ENCODE data around the gene ACTR8. TPM values are rescaled to one million over a fixed set of nuclear protein-coding genes. Genes with fewer than 3 reads are reported as not detected.

Gene ACTR8
- total and polyA plus RNA-seq, 10 donors: 10.5 to 33.7 (median 22.9) TPM

- no peak for DNase-seq
Measured at GRCh38 chr3:53859178-53859577, 22.8 kb downstream of the ACTR8 start.

GRCh38 chr3:53858096-53858741 is 23.7 kb downstream of the ACTR8 start:
- Histone ChIP-seq H3K27ac (no peak overlapping the region), H3K4me3 (no peak overlapping the region), H3K9me3 (no peaks in the 10 kb centered on the region), H3K4me1 (peaks cover 0 to 6% (median 0%) of the 10 kb centered on the region in 6 donors), H3K36me3 (peaks cover 0 to 51% (median 21%) of the 10 kb centered on the region in 6 donors), H3K27me3 (replicated peaks in 1 of 7) (no peaks in the 10 kb centered on the region)
- intact Hi-C loops (cut with DNase I; ENCODE audit: low total_unique reads): no loop called here
- DNase-seq: no peak
- 78 to 85% (median 83%) methylated on average over 7 of the region's 7 CpGs for WGBS, 5 donors
- no peak for TF ChIP-seq POLR2A (IDR thresholded peaks at IDR 0.05)
- no peak for TF ChIP-seq POLR2AphosphoS5 (IDR thresholded peaks at IDR 0.05)
- no peak for TF ChIP-seq CTCF (IDR thresholded peaks at IDR 0.05 in 8 of 11, conservative IDR thresholded peaks at IDR 0.05 in 3 of 11)

More at GRCh38 chr3:53859178-53859577, 22.8 kb downstream of the ACTR8 start:
- intact Hi-C loops (cut with DNase I; ENCODE audit: low total_unique reads): no loop called here
- 95 to 97% (median 97%) methylated on average over 6 of the region's 6 CpGs for WGBS, 5 donors
- H3K4me3 ChIP-seq: no peak overlapping the region
- TF ChIP-seq CTCF (IDR thresholded peaks at IDR 0.05 in 8 of 11, conservative IDR thresholded peaks at IDR 0.05 in 3 of 11) (no peak), POLR2A (IDR thresholded peaks at IDR 0.05) (no peak), POLR2AphosphoS5 (IDR thresholded peaks at IDR 0.05) (no peak)
- H3K27me3 ChIP-seq (replicated peaks in 1 of 7): no peaks in the 10 kb centered on the region
- H3K9me3 ChIP-seq: no peaks in the 10 kb centered on the region
- peaks cover 0 to 61% (median 30%) of the 10 kb centered on the region in 6 donors for H3K36me3 ChIP-seq
- H3K4me1 ChIP-seq: peaks cover 0 to 6% (median 0%) of the 10 kb centered on the region in 6 donors
- H3K27ac ChIP-seq: no peak overlapping the region

- Histone ChIP-seq H3K4me3 (no peak overlapping the region), H3K27me3 (replicated peaks in 1 of 7) (no peaks in the 10 kb centered on the region), H3K4me1 (peaks cover 0 to 6% (median 0%) of the 10 kb centered on the region in 6 donors), H3K27ac (no peak overlapping the region), H3K9me3 (no peaks in the 10 kb centered on the region), H3K36me3 (peaks cover 0 to 38% (median 13%) of the 10 kb centered on the region in 6 donors)
- DNase-seq: no peak
- intact Hi-C loops (cut with DNase I; ENCODE audit: low total_unique reads): no loop called here
- WGBS, 5 donors: 53 to 69% (median 58%) methylated on average over 7 of the region's 7 CpGs
- TF ChIP-seq POLR2A (IDR thresholded peaks at IDR 0.05): no peak
- TF ChIP-seq POLR2AphosphoS5 (IDR thresholded peaks at IDR 0.05): no peak
- no peak for TF ChIP-seq CTCF (IDR thresholded peaks at IDR 0.05 in 8 of 11, conservative IDR thresholded peaks at IDR 0.05 in 3 of 11)
Measured at GRCh38 chr3:53856964-53857363, 25.0 kb downstream of the ACTR8 start.

GRCh38 chr3:53850895-53851294 is 31.1 kb downstream of the ACTR8 start:
- H3K4me1 ChIP-seq: peaks cover 0 to 12% (median 10%) of the 10 kb centered on the region in 6 donors
- no peaks in the 10 kb centered on the region for H3K36me3 ChIP-seq
- H3K27me3 ChIP-seq (replicated peaks in 1 of 7): peaks cover 0 to 42% (median 22%) of the 10 kb centered on the region in 7 donors
- intact Hi-C loops (cut with DNase I; ENCODE audit: low total_unique reads): no loop called here
- no peak overlapping the region for H3K4me3 ChIP-seq
- H3K9me3 ChIP-seq: no peaks in the 10 kb centered on the region
- WGBS, 5 donors: 64 to 81% (median 67%) methylated on average over 5 of the region's 5 CpGs
- DNase-seq: no peak
- TF ChIP-seq POLR2A (IDR thresholded peaks at IDR 0.05) (no peak), CTCF (IDR thresholded peaks at IDR 0.05 in 8 of 11, conservative IDR thresholded peaks at IDR 0.05 in 3 of 11) (no peak), POLR2AphosphoS5 (IDR thresholded peaks at IDR 0.05) (no peak)
- H3K27ac ChIP-seq: no peak overlapping the region

Measured in spleen (tissue), 11 donors.